Kidney (tissue), 14 donors: Measurements from ENCODE around the gene VAMP2. TPM values are rescaled to one million over a fixed set of nuclear protein-coding genes. Genes with fewer than 3 reads are reported as not detected.

Experiments
- DNase-seq, 5 donors: peaks; one replicate each; pipeline ENCODE4 v3.0.0-alpha.2; 2013 to 2020
- FAIRE-seq: peaks from 2 replicates; lab custom pipeline; 2012; peaks lifted over from hg19 to GRCh38; lab: Jason Lieb, UNC
- H3K27ac ChIP-seq, 2 donors: one replicate each; pipeline ENCODE4 v1.7.0; 2013; ENCODE audit warnings: low read depth in 2 of 2, low read length in 2 of 2, inconsistent platforms in 1 of 2
- H3K27me3 ChIP-seq: one replicate; pipeline ENCODE4 v1.7.1; 2013; ENCODE audit warnings: low read length, inconsistent platforms; ENCODE audit not compliant: control insufficient read depth, insufficient read depth
- H3K36me3 ChIP-seq, 3 donors: one replicate each; pipeline versions ENCODE4 v1.7.0 to v1.7.1; 2013; ENCODE audit warnings: low read length in 3 of 3, control low read depth in 1 of 3, inconsistent platforms in 1 of 3; ENCODE audit not compliant: insufficient read depth in 3 of 3, control insufficient read depth in 2 of 3
- H3K4me1 ChIP-seq, 3 donors: one replicate each; pipeline versions ENCODE4 v1.7.0 to v1.7.1; 2013; ENCODE audit warnings: low read length in 3 of 3, inconsistent platforms in 1 of 3, low read depth in 1 of 3; ENCODE audit not compliant: control insufficient read depth in 2 of 3, insufficient read depth in 2 of 3
- H3K4me3 ChIP-seq, 3 donors: one replicate each; pipeline versions ENCODE4 v1.7.0 to v1.8.1; 2013; ENCODE audit warnings: low read length in 3 of 3, control low read depth in 1 of 3, inconsistent platforms in 1 of 3
- H3K9ac ChIP-seq, 3 donors: one replicate each; pipeline versions ENCODE4 v1.7.0 to v1.7.1; 2013; ENCODE audit warnings: low read length in 3 of 3, control low read depth in 1 of 3, inconsistent platforms in 1 of 3
- H3K9me3 ChIP-seq, 3 donors: one replicate each; pipeline versions ENCODE4 v1.7.0 to v1.7.1; 2013; ENCODE audit warnings: low read length in 3 of 3, control low read depth in 1 of 3, inconsistent platforms in 1 of 3; ENCODE audit not compliant: control insufficient read depth in 2 of 3, insufficient read depth in 1 of 3
- CTCF ChIP-seq: IDR thresholded peaks from 3 replicates; pipeline ENCODE4 v1.5.1; 2012; ENCODE audit warnings: mild to moderate bottlenecking, moderate library complexity, borderline replicate concordance; ENCODE audit not compliant: insufficient read depth; ENCODE audit errors: extremely low read depth
- intact Hi-C: fragments of 100-400 bp; cut with DNase I; formaldehyde crosslinking; loops from one replicate; pipeline ENCODE4 v1.11.1; 2022
- polyA plus RNA-seq: library from polyadenylated mRNA; stranded (reverse); fragments of 350-450 nt; fragmentation: Illumina TruSeq; extraction: RNeasy Lipid Tissue Mini Kit (QIAGEN cat#74804); gene quantifications from one replicate; pipeline ENCODE4 v1.2.3, GENCODE V29; 2014; ENCODE audit warnings: low read depth, low replicate concordance; ENCODE audit not compliant: insufficient read depth
- total RNA-seq: library from RNA; stranded (reverse); fragmentation: NEBNext Ultra II Directional; extraction: Animal tissue kit (Norgen Biotek cat#: 25700); gene quantifications from one replicate; pipeline ENCODE4 v1.2.1, GENCODE V29; 2021
- donor health status: control.
- donor health status: control.
- donor health status: control.
- donor health status: control.
- donor health status: control.
- donor health status: DM: yes; HTN: yes; CAD: no.
- donor health status: Normal renal cell carcinoma (clear cell type).

The VAMP2 gene
- total and polyA plus RNA-seq, 2 donors from 2014 or later: 107 to 124 TPM

GRCh38 chr17:8121681-8122421 is 40.9 kb downstream of the VAMP2 start:
- TF ChIP-seq CTCF: peak; percentile 57
- intact Hi-C loops: loop anchor here (10.0 kb wide), 1 partner anchor 63 kb away; no protein-coding TSS in a partner anchor
- FAIRE-seq: no peak
- H3K4me3 ChIP-seq: peak overlapping the region in 2 of 3 donors; percentile 35 to 36
- H3K4me1 ChIP-seq: peaks cover 3 to 52% (median 30%) of the 10 kb centered on the region in 3 donors
- no peaks in the 10 kb centered on the region for H3K36me3 ChIP-seq
- peaks cover 21% of the 10 kb centered on the region for H3K27me3 ChIP-seq
- H3K9me3 ChIP-seq: no peaks in the 10 kb centered on the region
- DNase-seq: peak; percentile 66 to 86 (median 82)
- H3K27ac ChIP-seq: no peak overlapping the region
- peak overlapping the region in 1 of 3 donors; percentile 15 for H3K9ac ChIP-seq

DNA sequence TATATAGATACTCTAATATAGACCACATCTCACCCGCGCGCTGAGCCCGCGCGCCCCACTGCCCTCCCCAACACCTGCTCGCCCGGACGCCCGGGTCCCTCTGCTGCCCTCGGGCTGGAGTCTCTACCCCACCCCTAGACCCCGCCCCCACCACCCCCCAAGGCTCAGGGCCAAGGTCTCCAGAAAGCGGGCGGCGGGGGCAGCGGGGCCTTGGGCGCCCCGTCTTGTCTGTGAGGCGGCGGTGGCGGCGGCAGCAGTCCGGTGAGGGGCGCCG is 41.4 kb downstream of the VAMP2 start:
- no peak for FAIRE-seq

DNA sequence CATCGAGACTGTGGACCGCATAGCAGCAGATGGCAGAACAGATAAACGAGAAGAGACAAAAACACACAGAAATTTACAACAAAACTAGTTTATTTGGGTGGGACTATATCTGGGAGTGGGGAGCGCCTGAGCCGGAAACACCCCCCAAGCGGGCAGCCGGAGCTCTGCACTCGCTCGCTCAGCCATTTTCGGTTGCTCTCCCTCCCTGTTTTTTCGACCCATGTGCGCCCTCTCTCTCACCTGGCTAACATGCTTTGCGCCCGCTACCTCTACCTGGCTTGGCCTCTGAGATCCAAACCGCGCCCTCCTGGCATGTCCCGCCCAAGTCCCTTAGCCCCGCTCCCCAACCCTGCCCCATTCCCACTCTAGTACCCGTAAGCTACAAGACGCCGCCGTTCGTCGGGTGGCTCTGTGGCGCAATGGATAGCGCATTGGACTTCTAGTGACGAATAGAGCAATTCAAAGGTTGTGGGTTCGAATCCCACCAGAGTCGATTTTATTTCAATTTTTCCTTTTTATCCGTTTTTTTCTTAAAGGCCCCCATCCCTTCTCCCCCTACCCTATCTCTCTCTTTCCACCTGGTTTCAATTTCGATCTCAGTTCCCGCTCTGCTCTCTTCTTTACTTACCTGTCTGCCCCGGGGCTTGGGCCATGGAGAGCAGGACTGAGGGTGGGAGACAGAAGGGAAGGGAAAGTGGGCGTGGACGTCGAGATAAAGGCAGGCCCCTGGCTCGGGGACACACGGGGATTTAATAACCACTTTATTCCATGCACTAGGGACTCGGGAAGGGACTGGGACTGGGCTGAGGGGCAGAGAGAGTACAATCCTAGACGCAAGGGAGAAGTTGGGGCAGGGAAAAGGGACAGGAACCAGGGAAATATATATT is 42.0 kb downstream of the VAMP2 start:
- intact Hi-C loops: loop anchor here (10.0 kb wide), 1 partner anchor 64 kb away; no protein-coding TSS in a partner anchor
- Histone ChIP-seq H3K4me1 (peaks cover 3 to 49% (median 27%) of the 10 kb centered on the region in 3 donors), H3K27me3 (peaks cover 31% of the 10 kb centered on the region), H3K9ac (peak overlapping the region in 1 of 3 donors; percentile 54), H3K9me3 (no peaks in the 10 kb centered on the region), H3K36me3 (no peaks in the 10 kb centered on the region), H3K4me3 (peak overlapping the region; percentile 9 to 63 (median 48)), H3K27ac (no peak overlapping the region)
- TF ChIP-seq CTCF: peak; percentile 3
- FAIRE-seq (no peak), DNase-seq (peak; percentile 60 to 88 (median 79))

More for the DNA sequence above, 41.4 kb downstream of the VAMP2 start:
- Histone ChIP-seq H3K9me3 (no peaks in the 10 kb centered on the region), H3K4me1 (peaks cover 3 to 52% (median 30%) of the 10 kb centered on the region in 3 donors), H3K36me3 (no peaks in the 10 kb centered on the region), H3K27me3 (peaks cover 26% of the 10 kb centered on the region), H3K4me3 (no peak overlapping the region), H3K9ac (no peak overlapping the region), H3K27ac (no peak overlapping the region)
- DNase-seq: no peak
- intact Hi-C loops: loop anchor here (10.0 kb wide), 1 partner anchor 63 kb away; no protein-coding TSS in a partner anchor
- no peak for TF ChIP-seq CTCF
